GM23338 (cell line): ENCODE measurements around the gene SACM1L. TPM values are rescaled to one million over a fixed set of nuclear protein-coding genes. Genes with fewer than 3 reads are reported as not detected.
A peak's percentile ranks its signal among the peaks of the same experiment; 100 is the strongest.

Experiments
- ATAC-seq: fragments of 200-7000 bp; cut with Tn5 transposase; 3 replicates; pipeline ENCODE4 v1.9.1; 2020
- DNase-seq: peaks from one replicate; pipeline ENCODE4 v3.0.0-alpha.2; 2015; ENCODE audit warnings: low spot score
- H2AFZ ChIP-seq: fragments of 200-600 bp; sonication (generic); 2 replicates; pipeline ENCODE4 v1.8.0; 2016; ENCODE audit warnings: antibody characterized with exemption, mild to moderate bottlenecking, moderate library complexity
- H3F3A ChIP-seq: fragments of 200-600 bp; sonication (generic); replicated peaks from 2 replicates; pipeline ENCODE4 v1.8.0; 2017; ENCODE audit warnings: antibody characterized with exemption, mixed run types, low read depth
- H3K27ac ChIP-seq: fragments of 200-600 bp; sonication (generic); 2 replicates; pipeline ENCODE4 v1.6.1; 2016; ENCODE audit warnings: low read depth
- H3K27me3 ChIP-seq: fragments of 200-600 bp; sonication (generic); 2 replicates; pipeline ENCODE4 v1.8.0; 2016; ENCODE audit warnings: mild to moderate bottlenecking, mixed run types, moderate library complexity; ENCODE audit not compliant: insufficient read depth
- H3K36me3 ChIP-seq: fragments of 200-600 bp; sonication (generic); 2 replicates; pipeline ENCODE4 v1.8.0; 2016; ENCODE audit warnings: mild to moderate bottlenecking; ENCODE audit not compliant: insufficient read depth
- H3K4me1 ChIP-seq: fragments of 200-600 bp; sonication (generic); 2 replicates; pipeline ENCODE4 v1.8.0; 2016; ENCODE audit warnings: mild to moderate bottlenecking, moderate library complexity; ENCODE audit not compliant: insufficient read depth
- H3K4me2 ChIP-seq: fragments of 200-600 bp; sonication (generic); 2 replicates; pipeline ENCODE4 v1.7.1; 2017; ENCODE audit warnings: mixed run types
- H3K4me3 ChIP-seq: fragments of 200-600 bp; sonication (generic); 2 replicates; pipeline ENCODE4 v1.6.1; 2016; ENCODE audit warnings: mixed run types
- H3K79me2 ChIP-seq: fragments of 200-600 bp; sonication (generic); replicated peaks from 2 replicates; pipeline ENCODE4 v1.8.0; 2017; ENCODE audit warnings: mild to moderate bottlenecking; ENCODE audit not compliant: insufficient read depth
- H3K9me2 ChIP-seq: fragments of 200-600 bp; sonication (generic); 2 replicates; pipeline ENCODE4 v1.8.0; 2017; ENCODE audit not compliant: insufficient read depth
- H4K20me1 ChIP-seq: fragments of 200-600 bp; sonication (generic); replicated peaks from 2 replicates; pipeline ENCODE4 v1.8.0; 2017; ENCODE audit warnings: mild to moderate bottlenecking; ENCODE audit not compliant: insufficient read depth
- H3K27ac Mint-ChIP-seq: 2 replicates; pipeline ENCODE4 v1.8.0; 2020; ENCODE audit warnings: inconsistent platforms, mild to moderate bottlenecking, moderate library complexity, mixed read lengths
- H3K27me3 Mint-ChIP-seq: 3 replicates; pipeline ENCODE4 v1.8.0; 2022; ENCODE audit warnings: low read depth, mild to moderate bottlenecking, moderate library complexity, mixed read lengths, inconsistent platforms; ENCODE audit not compliant: insufficient read depth, poor library complexity
- H3K36me3 Mint-ChIP-seq: 3 replicates; pipeline ENCODE4 v1.8.0; 2021; ENCODE audit warnings: low read depth, mild to moderate bottlenecking, inconsistent platforms, moderate library complexity, mixed read lengths
- H3K4me1 Mint-ChIP-seq: 3 replicates; pipeline ENCODE4 v1.8.0; 2020; ENCODE audit warnings: mild to moderate bottlenecking, inconsistent platforms, mixed read lengths
- H3K4me3 Mint-ChIP-seq: 3 replicates; pipeline ENCODE4 v1.8.0; 2021; ENCODE audit warnings: moderate library complexity, mild to moderate bottlenecking, inconsistent platforms, mixed read lengths
- H3K9me3 Mint-ChIP-seq: 3 replicates; pipeline ENCODE4 v1.8.0; 2020; ENCODE audit warnings: moderate library complexity, mild to moderate bottlenecking, inconsistent platforms, mixed read lengths
- CREB1 ChIP-seq: fragments of 250-450 bp; sonication (Bioruptor Pico); IDR thresholded peaks from 2 replicates; pipeline ENCODE4 v1.5.0; 2020; ENCODE audit warnings: low read depth, mild to moderate bottlenecking, moderate library complexity
- EZH2phosphoT487 ChIP-seq: fragments of 200-600 bp; sonication (generic); IDR thresholded peaks from one replicate; pipeline ENCODE4 v1.8.1; 2018; ENCODE audit warnings: antibody characterized with exemption; ENCODE audit not compliant: unreplicated experiment
- POLR2AphosphoS5 ChIP-seq: IDR thresholded peaks from 2 replicates; pipeline ENCODE4 v1.6.1; 2016; ENCODE audit warnings: antibody characterized with exemption, low read depth
- polyA plus RNA-seq: library from polyadenylated mRNA; unstranded; fragments of >200 nt; fragmentation: Nextera tagmentation; extraction: Ambion mirVana; gene quantifications from 2 replicates; pipeline ENCODE4 v1.2.1, GENCODE V29; 2016
- total RNA-seq: library from RNA; depleted of rRNA; stranded (reverse); fragments of >200 nt; shearing (Covaris generic); gene quantifications from 2 replicates; pipeline ENCODE4 v1.2.3, GENCODE V29; 2014
- TF ChIP-seq, protein P1 (sequence below): fragments of 250-450 bp; sonication (Bioruptor Pico); IDR thresholded peaks from 2 replicates; pipeline ENCODE4 v1.5.0; 2020; ENCODE audit warnings: mild to moderate bottlenecking, moderate library complexity
- TF ChIP-seq, protein P2 (sequence below), 2 experiments: fragments of 200-600 bp in 1 of 2; sonication (generic) in 1 of 2; conservative IDR thresholded peaks; 2 replicates each; pipeline versions ENCODE4 v1.5.1 to v1.6.1; 2016 to 2017; ENCODE audit warnings: antibody characterized with exemption in 2 of 2, low read depth in 2 of 2, mild to moderate bottlenecking in 2 of 2, moderate library complexity in 1 of 2

Gene SACM1L
- total and polyA plus RNA-seq, 2 experiments from 2014 or later: 43.5 to 97.8 TPM

DNA sequence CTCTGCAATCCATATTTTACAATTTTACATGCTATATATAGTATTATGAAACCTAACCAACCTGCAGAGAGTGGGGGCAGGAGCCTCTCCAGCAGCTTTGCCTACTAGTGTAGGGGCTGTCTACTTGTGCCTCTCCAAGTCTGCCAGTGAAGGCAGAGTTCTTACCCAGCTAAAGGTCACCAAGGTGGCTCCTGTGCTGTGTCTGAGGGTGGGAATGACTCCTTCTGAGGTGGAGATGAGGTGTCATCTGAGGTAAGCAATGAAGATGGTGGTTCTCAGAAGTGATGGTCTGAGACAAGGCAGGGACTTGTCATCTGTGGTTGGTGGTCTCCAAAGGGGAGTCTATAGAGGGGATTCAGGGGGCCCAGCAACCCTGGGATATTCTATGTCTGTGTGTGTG, 47.5 kb downstream of the SACM1L start (continued):
- TF ChIP-seq, protein P1, sequence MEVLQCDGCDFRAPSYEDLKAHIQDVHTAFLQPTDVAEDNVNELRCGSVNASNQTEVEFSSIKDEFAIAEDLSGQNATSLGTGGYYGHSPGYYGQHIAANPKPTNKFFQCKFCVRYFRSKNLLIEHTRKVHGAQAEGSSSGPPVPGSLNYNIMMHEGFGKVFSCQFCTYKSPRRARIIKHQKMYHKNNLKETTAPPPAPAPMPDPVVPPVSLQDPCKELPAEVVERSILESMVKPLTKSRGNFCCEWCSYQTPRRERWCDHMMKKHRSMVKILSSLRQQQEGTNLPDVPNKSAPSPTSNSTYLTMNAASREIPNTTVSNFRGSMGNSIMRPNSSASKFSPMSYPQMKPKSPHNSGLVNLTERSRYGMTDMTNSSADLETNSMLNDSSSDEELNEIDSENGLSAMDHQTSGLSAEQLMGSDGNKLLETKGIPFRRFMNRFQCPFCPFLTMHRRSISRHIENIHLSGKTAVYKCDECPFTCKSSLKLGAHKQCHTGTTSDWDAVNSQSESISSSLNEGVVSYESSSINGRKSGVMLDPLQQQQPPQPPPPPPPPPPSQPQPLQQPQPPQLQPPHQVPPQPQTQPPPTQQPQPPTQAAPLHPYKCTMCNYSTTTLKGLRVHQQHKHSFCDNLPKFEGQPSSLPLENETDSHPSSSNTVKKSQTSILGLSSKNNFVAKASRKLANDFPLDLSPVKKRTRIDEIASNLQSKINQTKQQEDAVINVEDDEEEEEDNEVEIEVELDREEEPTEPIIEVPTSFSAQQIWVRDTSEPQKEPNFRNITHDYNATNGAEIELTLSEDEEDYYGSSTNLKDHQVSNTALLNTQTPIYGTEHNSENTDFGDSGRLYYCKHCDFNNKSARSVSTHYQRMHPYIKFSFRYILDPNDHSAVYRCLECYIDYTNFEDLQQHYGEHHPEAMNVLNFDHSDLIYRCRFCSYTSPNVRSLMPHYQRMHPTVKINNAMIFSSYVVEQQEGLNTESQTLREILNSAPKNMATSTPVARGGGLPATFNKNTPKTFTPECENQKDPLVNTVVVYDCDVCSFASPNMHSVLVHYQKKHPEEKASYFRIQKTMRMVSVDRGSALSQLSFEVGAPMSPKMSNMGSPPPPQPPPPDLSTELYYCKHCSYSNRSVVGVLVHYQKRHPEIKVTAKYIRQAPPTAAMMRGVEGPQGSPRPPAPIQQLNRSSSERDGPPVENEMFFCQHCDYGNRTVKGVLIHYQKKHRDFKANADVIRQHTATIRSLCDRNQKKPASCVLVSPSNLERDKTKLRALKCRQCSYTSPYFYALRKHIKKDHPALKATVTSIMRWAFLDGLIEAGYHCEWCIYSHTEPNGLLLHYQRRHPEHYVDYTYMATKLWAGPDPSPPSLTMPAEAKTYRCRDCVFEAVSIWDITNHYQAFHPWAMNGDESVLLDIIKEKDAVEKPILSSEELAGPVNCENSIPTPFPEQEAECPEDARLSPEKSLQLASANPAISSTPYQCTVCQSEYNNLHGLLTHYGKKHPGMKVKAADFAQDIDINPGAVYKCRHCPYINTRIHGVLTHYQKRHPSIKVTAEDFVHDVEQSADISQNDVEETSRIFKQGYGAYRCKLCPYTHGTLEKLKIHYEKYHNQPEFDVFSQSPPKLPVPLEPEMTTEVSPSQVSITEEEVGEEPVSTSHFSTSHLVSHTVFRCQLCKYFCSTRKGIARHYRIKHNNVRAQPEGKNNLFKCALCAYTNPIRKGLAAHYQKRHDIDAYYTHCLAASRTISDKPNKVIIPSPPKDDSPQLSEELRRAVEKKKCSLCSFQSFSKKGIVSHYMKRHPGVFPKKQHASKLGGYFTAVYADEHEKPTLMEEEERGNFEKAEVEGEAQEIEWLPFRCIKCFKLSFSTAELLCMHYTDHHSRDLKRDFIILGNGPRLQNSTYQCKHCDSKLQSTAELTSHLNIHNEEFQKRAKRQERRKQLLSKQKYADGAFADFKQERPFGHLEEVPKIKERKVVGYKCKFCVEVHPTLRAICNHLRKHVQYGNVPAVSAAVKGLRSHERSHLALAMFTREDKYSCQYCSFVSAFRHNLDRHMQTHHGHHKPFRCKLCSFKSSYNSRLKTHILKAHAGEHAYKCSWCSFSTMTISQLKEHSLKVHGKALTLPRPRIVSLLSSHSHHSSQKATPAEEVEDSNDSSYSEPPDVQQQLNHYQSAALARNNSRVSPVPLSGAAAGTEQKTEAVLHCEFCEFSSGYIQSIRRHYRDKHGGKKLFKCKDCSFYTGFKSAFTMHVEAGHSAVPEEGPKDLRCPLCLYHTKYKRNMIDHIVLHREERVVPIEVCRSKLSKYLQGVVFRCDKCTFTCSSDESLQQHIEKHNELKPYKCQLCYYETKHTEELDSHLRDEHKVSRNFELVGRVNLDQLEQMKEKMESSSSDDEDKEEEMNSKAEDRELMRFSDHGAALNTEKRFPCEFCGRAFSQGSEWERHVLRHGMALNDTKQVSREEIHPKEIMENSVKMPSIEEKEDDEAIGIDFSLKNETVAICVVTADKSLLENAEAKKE (CRISPR knock-in tag): no peak
- TF ChIP-seq CREB1 (CRISPR knock-in tag) (no peak), POLR2AphosphoS5 (no peak), EZH2phosphoT487 (no peak)
- TF ChIP-seq, protein P2, sequence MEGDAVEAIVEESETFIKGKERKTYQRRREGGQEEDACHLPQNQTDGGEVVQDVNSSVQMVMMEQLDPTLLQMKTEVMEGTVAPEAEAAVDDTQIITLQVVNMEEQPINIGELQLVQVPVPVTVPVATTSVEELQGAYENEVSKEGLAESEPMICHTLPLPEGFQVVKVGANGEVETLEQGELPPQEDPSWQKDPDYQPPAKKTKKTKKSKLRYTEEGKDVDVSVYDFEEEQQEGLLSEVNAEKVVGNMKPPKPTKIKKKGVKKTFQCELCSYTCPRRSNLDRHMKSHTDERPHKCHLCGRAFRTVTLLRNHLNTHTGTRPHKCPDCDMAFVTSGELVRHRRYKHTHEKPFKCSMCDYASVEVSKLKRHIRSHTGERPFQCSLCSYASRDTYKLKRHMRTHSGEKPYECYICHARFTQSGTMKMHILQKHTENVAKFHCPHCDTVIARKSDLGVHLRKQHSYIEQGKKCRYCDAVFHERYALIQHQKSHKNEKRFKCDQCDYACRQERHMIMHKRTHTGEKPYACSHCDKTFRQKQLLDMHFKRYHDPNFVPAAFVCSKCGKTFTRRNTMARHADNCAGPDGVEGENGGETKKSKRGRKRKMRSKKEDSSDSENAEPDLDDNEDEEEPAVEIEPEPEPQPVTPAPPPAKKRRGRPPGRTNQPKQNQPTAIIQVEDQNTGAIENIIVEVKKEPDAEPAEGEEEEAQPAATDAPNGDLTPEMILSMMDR (conservative IDR thresholded peaks at IDR 0.05; ENCODE audit: low read depth in 2 of 2): no peak

DNA sequence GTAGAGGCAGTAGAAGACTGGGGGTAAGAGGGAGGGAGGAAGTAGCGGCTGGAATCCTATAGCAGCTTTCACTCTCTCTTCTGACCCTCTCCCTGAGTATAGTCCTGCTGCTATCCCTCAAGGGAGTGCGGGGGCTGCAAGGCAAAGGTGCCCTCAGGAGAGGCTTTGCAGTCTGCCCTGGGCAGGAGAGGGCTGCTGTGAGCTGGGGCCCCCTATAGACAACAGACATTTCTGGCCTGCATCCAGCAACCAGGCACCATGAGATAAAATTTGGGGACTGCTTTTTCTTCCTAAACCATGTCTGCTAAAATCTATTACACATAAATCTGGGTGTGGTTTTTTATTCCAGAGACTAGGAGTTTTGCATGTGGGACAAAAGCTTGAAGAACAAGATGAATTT, 48.0 kb downstream of the SACM1L start:
- H3F3A ChIP-seq: no peaks in the 10 kb centered on the region
- H3K4me3 Mint-ChIP-seq: no peak overlapping the region
- H3K4me1 ChIP-seq: peaks cover 41% of the 10 kb centered on the region
- peaks cover 47% of the 10 kb centered on the region for H3K4me1 Mint-ChIP-seq
- H3K4me3 ChIP-seq: no peak overlapping the region
- peaks cover 44% of the 10 kb centered on the region for H3K36me3 ChIP-seq
- no peaks in the 10 kb centered on the region; the same call in 1 of the 2 replicates for H4K20me1 ChIP-seq
- DNase-seq: no peak
- no peaks in the 10 kb centered on the region for H3K79me2 ChIP-seq
- H3K9me3 Mint-ChIP-seq: no peaks in the 10 kb centered on the region
- no peaks in the 10 kb centered on the region for H3K27me3 ChIP-seq
- peaks cover 10% of the 10 kb centered on the region for H3K27me3 Mint-ChIP-seq
- peak overlapping the region; percentile 31 for H3K27ac Mint-ChIP-seq
- no peak for TF ChIP-seq EZH2phosphoT487
- TF ChIP-seq, protein P2 (conservative IDR thresholded peaks at IDR 0.05; ENCODE audit: low read depth in 2 of 2): peak in 1 of 2 experiments; percentile 36; a peak in 2 of 4 replicates
- peaks cover 81% of the 10 kb centered on the region for H3K36me3 Mint-ChIP-seq
- peak; percentile 75 for ATAC-seq
- H2AFZ ChIP-seq: no peak overlapping the region
- H3K27ac ChIP-seq: no peak overlapping the region
- H3K9me2 ChIP-seq: no peaks in the 10 kb centered on the region
- H3K4me2 ChIP-seq: no peak overlapping the region
